HL-60 (cell line): ENCODE measurements around the gene GABBR2.

Source experiments
- DNase-seq, 2 experiments: peaks; one replicate each; pipeline ENCODE4 v3.0.0-alpha.2; 2010 to 2020; ENCODE audit warnings: low read depth in 1 of 2, low spot score in 1 of 2
- H3K27ac ChIP-seq: fragments of 250-450 bp; sonication (Bioruptor Pico); replicated peaks from 2 replicates; pipeline ENCODE4 v1.5.1; 2020; ENCODE audit warnings: mild to moderate bottlenecking, moderate library complexity
- H3K27me3 ChIP-seq: fragments of 250-450 bp; sonication (Bioruptor Pico); 2 replicates; pipeline ENCODE4 v1.5.1; 2021; ENCODE audit warnings: mild to moderate bottlenecking, moderate library complexity; ENCODE audit not compliant: insufficient read depth, poor library complexity, severe bottlenecking
- H3K4me3 ChIP-seq: replicated peaks from 2 replicates; pipeline ENCODE4 v1.5.1; 2011; ENCODE audit warnings: mild to moderate bottlenecking, control low read depth, low read length; ENCODE audit not compliant: insufficient read depth
- GABPA ChIP-seq: IDR thresholded peaks from 2 replicates; pipeline ENCODE4 v1.6.1; 2012; ENCODE audit warnings: low read depth
- POLR2AphosphoS5 ChIP-seq: IDR thresholded peaks from 2 replicates; pipeline ENCODE4 v1.6.1; 2012; ENCODE audit warnings: low read depth
- SPI1 ChIP-seq: IDR thresholded peaks from 2 replicates; pipeline ENCODE4 v1.6.1; 2012; ENCODE audit warnings: low read depth, mild to moderate bottlenecking, borderline replicate concordance
- TF ChIP-seq, protein P1 (sequence below): IDR thresholded peaks from 2 replicates; pipeline ENCODE4 v1.6.1; 2012; ENCODE audit warnings: low read depth; ENCODE audit not compliant: insufficient replicate concordance
- TF ChIP-seq, protein P2 (sequence below): IDR thresholded peaks from one replicate; pipeline ENCODE4 v1.5.1; 2011; ENCODE audit warnings: low read length, control low read depth, inconsistent platforms; ENCODE audit not compliant: insufficient read depth

GABBR2 gene

GRCh38 chr9:98504298-98505282, 204.1 kb downstream of the GABBR2 start:
- TF ChIP-seq GABPA, result no peak
- TF ChIP-seq, protein P1, sequence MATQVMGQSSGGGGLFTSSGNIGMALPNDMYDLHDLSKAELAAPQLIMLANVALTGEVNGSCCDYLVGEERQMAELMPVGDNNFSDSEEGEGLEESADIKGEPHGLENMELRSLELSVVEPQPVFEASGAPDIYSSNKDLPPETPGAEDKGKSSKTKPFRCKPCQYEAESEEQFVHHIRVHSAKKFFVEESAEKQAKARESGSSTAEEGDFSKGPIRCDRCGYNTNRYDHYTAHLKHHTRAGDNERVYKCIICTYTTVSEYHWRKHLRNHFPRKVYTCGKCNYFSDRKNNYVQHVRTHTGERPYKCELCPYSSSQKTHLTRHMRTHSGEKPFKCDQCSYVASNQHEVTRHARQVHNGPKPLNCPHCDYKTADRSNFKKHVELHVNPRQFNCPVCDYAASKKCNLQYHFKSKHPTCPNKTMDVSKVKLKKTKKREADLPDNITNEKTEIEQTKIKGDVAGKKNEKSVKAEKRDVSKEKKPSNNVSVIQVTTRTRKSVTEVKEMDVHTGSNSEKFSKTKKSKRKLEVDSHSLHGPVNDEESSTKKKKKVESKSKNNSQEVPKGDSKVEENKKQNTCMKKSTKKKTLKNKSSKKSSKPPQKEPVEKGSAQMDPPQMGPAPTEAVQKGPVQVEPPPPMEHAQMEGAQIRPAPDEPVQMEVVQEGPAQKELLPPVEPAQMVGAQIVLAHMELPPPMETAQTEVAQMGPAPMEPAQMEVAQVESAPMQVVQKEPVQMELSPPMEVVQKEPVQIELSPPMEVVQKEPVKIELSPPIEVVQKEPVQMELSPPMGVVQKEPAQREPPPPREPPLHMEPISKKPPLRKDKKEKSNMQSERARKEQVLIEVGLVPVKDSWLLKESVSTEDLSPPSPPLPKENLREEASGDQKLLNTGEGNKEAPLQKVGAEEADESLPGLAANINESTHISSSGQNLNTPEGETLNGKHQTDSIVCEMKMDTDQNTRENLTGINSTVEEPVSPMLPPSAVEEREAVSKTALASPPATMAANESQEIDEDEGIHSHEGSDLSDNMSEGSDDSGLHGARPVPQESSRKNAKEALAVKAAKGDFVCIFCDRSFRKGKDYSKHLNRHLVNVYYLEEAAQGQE, result no peak
- TF ChIP-seq, protein P2, sequence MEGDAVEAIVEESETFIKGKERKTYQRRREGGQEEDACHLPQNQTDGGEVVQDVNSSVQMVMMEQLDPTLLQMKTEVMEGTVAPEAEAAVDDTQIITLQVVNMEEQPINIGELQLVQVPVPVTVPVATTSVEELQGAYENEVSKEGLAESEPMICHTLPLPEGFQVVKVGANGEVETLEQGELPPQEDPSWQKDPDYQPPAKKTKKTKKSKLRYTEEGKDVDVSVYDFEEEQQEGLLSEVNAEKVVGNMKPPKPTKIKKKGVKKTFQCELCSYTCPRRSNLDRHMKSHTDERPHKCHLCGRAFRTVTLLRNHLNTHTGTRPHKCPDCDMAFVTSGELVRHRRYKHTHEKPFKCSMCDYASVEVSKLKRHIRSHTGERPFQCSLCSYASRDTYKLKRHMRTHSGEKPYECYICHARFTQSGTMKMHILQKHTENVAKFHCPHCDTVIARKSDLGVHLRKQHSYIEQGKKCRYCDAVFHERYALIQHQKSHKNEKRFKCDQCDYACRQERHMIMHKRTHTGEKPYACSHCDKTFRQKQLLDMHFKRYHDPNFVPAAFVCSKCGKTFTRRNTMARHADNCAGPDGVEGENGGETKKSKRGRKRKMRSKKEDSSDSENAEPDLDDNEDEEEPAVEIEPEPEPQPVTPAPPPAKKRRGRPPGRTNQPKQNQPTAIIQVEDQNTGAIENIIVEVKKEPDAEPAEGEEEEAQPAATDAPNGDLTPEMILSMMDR, result no peak
- no peak for TF ChIP-seq POLR2AphosphoS5
- TF ChIP-seq SPI1, result no peak
- Histone ChIP-seq H3K27ac (no peak overlapping the region), H3K4me3 (no peak overlapping the region), H3K27me3 (no peaks in the 10 kb centered on the region)
- DNase-seq, result no peak

DNA sequence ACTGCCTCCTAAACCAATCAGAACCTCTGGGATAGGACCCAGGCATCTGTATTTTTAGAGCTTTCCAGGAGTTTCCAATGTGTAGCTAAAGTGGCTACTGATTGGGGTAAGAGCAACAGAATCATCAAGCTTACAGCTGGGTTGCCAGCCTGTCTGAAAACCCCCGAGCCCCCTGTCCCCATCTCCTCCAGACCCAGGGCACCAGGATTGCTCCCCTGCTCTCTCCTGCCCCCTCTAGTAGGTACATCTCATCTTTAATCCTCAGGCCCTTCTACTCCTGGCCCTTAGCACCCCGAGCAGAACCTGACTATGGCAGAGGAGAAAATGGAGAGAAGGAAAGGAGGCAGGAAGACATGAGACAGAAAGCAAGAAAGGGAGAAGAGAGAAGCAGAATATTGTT, 204.9 kb downstream of the GABBR2 start:
- TF ChIP-seq, protein P2, result no peak
- TF ChIP-seq POLR2AphosphoS5 (no peak), GABPA (no peak), SPI1 (no peak)
- TF ChIP-seq, protein P1, result no peak
- no peak overlapping the region for H3K4me3 ChIP-seq
- no peaks in the 10 kb centered on the region for H3K27me3 ChIP-seq
- no peak overlapping the region for H3K27ac ChIP-seq
- DNase-seq, result no peak

- TF ChIP-seq GABPA, result no peak
- TF ChIP-seq, protein P2, result no peak
- no peak for TF ChIP-seq SPI1
- TF ChIP-seq, protein P1, result no peak
- no peak for TF ChIP-seq POLR2AphosphoS5
- Histone ChIP-seq H3K27ac (no peak overlapping the region), H3K27me3 (no peaks in the 10 kb centered on the region), H3K4me3 (no peak overlapping the region)
- DNase-seq, result no peak
Measured at GRCh38 chr9:98502976-98503325, 205.8 kb downstream of the GABBR2 start.
